Activated gamma-delta T cell treated with anti-CD3 and anti-CD28 coated beads, Interleukin-2, amount 50 U/mL, for 16 hours (primary cell): Measurements from ENCODE around the gene APRT.
A peak's percentile ranks its signal among the peaks of the same experiment; 100 is the strongest.

ENCODE experiments used
- DNase-seq: peaks from one replicate; pipeline ENCODE4 v3.0.0-alpha.2; 2020; ENCODE audit warnings: low read depth

The APRT gene

GRCh38 chr16:88787579-88788314, 24.0 kb downstream of the APRT start:
- no peak for DNase-seq

- peak; percentile 73 for DNase-seq
These were observed 26.4 kb downstream of the APRT start, which contains the start of gene PIEZO1 for GRCh38 chr16:88785106-88785924. Gene PIEZO1, minus strand, starts transcription at chr16:88785220. Its CDS starts 256 bp downstream, at chr16:88784964.

DNA sequence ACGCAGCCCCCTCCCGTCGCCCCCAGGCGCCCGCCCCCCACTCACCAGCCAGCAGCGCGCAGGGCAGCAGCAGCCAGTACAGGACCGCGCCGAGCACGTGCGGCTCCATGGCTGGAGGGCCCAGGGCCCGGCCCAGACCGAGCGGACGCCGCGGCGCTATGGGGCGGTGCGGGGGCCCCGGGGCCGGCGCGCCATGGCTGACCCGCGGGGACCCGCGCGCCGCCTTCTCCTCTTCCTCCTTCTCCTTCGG, 26.9 kb downstream of the APRT start:
- DNase-seq = no peak

GRCh38 chr16:88784074-88784855, 27.5 kb downstream of the APRT start:
- DNase-seq = no peak

- no peak for DNase-seq
These were observed 28.2 kb downstream of the APRT start for GRCh38 chr16:88783391-88784073.

- no peak for DNase-seq
These were observed 29.0 kb downstream of the APRT start for GRCh38 chr16:88782454-88783390.

- DNase-seq = no peak
These were observed 30.3 kb downstream of the APRT start for GRCh38 chr16:88781140-88782077.

DNA sequence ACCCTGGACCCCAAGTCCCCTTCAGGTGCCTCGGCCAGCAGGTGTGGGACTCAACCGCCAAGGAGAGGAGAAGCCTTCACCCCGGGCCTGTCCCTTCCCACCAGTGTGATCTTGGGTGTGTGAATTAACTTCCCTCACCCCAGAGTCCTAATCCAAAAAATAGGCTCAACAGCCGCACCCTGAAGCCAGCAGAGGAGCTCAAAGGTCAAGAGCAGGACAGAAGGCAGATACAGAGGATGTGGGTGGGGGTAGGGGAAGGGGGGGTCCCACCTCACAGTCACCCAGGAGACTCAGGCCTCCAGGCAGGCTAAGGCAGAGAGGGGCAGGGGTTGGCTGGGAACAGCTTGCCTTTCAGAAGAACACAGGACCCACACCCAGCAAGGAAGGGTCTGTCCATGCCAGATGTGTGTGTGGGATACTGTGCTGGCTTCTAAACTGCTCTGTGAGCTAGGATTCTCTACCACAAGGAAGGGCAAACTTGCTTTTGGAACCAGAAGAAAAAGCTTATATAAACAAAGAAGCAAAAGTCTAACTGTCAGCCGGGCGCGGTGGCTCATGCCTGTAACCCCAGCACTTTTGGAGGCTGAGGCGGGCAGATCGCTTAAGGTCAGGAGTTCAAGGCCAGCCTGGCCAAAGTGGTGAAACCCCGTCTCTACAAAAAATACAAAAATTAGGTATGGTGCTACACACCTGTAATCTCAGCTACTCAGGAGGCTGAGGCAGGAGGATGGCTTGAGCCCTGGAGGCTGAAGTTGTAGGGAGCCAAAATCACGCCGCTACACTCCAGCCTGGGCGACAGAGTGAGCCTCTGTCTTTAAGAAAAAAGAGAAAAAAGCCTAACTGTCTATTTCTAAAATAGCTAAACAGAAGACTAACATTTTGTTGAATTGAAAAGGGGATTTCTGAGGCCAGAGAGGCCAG, 31.3 kb downstream of the APRT start:
- DNase-seq = no peak

DNA sequence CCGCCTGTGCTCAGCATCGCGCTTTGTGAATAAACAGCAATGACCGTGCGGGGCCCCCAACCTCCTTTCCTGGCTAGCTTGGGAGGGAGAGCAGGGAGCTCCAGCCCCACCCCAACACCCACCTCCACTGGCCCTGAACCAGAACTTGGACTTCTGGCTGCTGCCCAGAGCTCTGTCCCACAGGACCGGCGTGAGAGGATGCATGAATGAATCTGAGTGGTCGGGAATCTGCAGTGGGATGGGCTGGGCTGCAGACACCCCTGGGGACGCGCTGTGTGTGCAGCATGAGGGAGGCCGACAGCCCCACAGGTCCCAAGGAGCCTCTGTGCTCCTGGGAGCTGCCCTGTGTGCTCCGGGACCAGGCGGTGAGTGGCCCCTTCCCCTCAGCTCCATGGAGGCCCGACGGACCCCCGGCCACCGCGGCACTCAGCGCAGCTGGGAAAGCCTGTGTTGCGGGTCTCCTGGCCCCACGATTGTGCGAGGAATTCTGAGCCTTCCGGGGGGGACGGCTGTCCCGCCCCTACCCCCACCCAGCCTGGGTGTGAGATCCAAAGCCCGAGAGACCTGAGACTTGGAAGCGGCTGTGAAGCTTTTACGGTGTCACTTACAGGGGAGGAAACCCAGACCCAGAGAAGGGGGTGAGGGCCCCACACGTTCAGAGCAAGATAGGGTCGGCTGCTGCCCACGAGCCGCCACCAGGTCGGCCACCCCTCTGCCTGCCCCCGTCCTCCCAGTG, 32.2 kb downstream of the APRT start:
- DNase-seq = no peak

DNA sequence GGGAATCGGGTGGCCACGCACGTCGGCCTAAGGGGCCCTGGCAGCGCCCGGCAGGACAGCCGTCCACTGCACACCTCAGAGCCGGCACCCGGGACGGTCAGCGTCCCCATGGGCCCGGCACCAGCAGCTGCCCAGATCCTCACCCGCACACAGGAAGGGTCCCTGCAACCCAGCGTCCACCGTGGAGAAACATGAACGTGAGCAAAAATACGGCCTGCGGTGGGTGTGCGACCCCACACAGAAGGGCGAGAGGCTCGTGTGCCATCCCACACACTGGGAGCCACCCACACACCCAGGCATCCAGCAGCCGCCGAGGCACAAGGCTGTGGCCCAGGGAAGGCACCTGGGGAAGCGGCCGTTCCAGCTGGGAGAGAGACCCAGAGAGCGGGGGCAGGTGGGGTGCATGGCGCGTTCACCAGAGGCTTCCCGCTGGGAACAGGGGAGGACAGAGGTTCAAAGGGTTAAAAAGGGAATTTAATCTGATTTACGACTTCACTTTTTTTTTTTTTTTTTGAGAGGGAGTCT, 33.1 kb downstream of the APRT start:
- DNase-seq = no peak

DNA sequence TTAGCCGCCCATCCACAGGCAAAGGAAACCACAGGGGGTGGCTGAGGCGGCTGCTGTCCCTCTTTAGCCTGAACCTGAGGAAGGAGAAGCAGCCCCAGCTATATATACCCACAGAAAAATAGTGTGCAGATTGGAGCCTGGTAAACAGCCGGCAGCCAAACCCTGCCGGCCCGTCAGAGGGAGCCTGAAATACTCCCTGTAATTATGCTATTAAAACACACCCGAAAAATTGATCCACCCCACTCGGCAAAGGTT, 33.5 kb downstream of the APRT start:
- no peak for DNase-seq

DNA sequence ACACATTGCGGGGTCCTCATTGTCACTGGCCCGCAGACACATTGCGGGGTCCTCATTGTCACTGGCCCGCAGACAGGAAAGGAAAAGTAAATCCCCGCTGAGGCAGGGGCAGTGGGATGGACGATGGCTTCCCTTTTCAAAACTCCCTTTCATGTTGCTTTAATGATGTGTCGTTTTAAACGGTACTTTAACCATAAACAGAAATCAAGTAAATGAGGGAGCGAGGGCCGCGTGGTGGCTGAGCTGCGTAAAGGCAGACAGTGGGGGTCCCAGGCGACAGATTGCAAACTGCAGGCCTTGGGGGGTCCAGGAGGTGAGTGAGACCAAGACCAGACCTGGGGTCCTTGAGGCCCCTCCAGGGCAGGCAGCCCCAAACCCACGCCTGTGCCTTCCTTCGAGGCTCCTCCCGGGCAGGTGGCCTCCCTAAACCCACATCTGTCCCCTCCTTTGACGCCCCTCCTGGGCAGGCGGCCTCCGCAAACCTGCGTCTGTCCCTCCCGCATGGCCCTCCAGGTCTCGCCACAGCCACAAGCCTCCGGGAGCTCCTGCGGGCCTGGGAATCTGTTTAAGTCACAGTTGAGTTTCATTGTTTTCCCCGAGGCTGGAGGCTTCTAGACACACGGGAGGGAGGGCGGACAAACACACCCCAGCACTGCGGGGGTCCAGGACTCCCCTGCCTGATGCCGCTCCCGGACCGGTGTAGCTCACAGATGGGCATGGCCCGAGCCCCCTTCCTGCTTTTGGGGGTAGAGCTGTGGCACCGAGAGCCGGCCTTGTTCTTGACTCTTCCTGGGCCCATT, 34.1 kb downstream of the APRT start:
- no peak for DNase-seq

GRCh38 chr16:88775825-88776224, 35.9 kb downstream of the APRT start:
- no peak for DNase-seq

DNA sequence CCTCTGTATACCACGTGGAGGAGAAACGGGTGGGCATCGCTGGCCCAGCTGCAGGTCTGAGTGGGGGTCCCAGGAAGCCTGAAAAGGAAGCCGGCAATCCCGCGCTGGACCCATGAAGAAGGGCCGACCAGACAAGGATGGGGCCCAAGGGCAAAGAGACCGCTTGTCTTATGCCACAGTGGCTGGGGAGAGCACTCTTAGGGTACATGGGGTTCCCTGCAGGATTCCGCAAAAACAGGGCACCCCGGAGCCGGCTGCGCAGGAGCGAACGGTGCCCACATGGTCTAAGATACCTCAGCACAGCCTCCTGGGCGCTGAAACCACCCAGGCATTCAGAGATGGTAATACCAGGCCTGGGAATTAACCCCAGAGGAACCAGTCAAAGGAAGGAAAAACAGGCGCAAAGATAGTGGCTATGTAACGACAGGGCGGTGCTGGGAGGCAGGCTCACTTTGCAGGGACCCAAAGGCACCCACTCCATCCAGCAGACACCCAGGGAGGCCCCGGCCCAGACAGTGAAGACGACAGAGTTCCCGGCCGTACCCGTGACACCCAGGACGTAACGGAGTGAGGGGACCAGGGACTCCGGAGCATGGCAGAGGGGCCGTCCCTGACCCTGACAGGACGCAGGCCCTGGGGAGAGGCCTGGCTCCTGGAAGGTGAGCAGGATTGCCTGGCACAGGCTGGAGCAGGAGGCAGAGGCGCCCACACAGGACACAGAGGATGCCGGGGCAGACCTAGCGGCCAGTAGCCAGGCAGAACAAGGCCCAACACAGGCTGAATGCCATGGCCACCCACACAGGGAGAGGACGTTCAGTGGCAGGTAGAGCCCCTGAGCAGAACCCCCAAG, 37.0 kb downstream of the APRT start:
- DNase-seq = no peak

DNA sequence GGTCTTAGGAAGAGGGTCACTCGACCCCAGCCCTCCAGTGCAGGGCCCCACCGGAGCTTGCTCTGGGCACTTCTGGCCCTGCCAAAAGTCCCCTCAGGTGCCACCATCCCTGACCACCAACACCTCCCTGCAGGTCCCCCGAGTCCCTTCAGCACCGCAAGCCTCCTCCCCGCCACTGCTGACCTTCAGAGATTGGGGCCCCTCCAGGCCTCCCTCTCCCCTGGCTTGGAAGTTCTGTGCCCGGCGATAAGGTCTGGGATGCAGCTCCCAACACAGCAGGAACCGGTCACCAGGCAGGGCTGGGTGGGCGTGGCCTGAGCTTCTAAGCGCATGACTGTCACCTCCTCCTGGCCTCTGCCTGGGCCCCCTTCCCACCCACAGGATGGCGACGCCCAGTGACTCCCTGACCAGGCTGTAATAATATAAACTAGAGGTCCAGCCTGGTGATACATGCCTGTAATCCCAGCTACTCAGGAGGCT, 37.9 kb downstream of the APRT start:
- DNase-seq = no peak
